ENCODE measurements around the gene CA5A. TPM values are rescaled to one million over a fixed set of nuclear protein-coding genes. Genes with fewer than 3 reads are reported as not detected.

Gene CA5A
- total and polyA plus RNA-seq, 2 of the 13 experiments (the other 11 are each of a cell fraction or from before 2014, with no cell fraction given): 66.8 to 106 TPM

- TF ChIP-seq MXD4 (CRISPR knock-in tag; IDR thresholded peaks at IDR 0.05) (no peak), PPARG (CRISPR knock-in tag; conservative IDR thresholded peaks at IDR 0.05) (no peak), ZNF180 (CRISPR knock-in tag; IDR thresholded peaks at IDR 0.05; ENCODE audit: borderline replicate concordance, low read depth) (no peak), BORCS8-MEF2B (CRISPR knock-in tag; IDR thresholded peaks at IDR 0.05) (peak; percentile 15; the same call in 1 of the 2 replicates), ZNF512 (CRISPR knock-in tag; IDR thresholded peaks at IDR 0.05) (no peak), IKZF4 (CRISPR knock-in tag; IDR thresholded peaks at IDR 0.05; ENCODE audit: borderline replicate concordance, low read depth, not compliant biosample characterization) (no peak), PHF20 (CRISPR knock-in tag; IDR thresholded peaks at IDR 0.05) (no peak), GZF1 (CRISPR knock-in tag; IDR thresholded peaks at IDR 0.05) (no peak), ZNF276 (CRISPR knock-in tag; IDR thresholded peaks at IDR 0.05; ENCODE audit: low read depth) (no peak), SMAD9 (CRISPR knock-in tag; IDR thresholded peaks at IDR 0.05) (no peak)
These were observed 92.6 kb downstream of the CA5A start (continued) for GRCh38 chr16:87843678-87844105.
